Astrocyte of the cerebellum (primary cell): ENCODE measurements around the gene IGHMBP2.
"Not testable (repeated sequence)": the region's sequence is repeated elsewhere in the genome, so short reads cannot be mapped to it uniquely, and the experiment has no call there.

Experiments
- DNase-seq: peaks from one replicate; pipeline ENCODE4 v3.0.0-alpha.2; 2011; ENCODE audit warnings: low read depth
- H3K4me3 ChIP-seq: 2 replicates; pipeline ENCODE4 v1.5.1; 2011; ENCODE audit warnings: mild to moderate bottlenecking, low read depth, low read length, moderate library complexity
- in situ Hi-C: cut with HindIII; loops from 2 replicates; pipeline ENCODE4 v1.10.0; 2017; ENCODE audit warnings: low sequenced_read_pairs
- TF ChIP-seq, protein P1 (sequence below): IDR thresholded peaks from 2 replicates; pipeline ENCODE4 v1.5.1; 2012; ENCODE audit warnings: low read length, low read depth, moderate library complexity, mild to moderate bottlenecking; ENCODE audit errors: missing control alignments

The IGHMBP2 gene

GRCh38 chr11:68872216-68873003, 31.3 kb upstream of the IGHMBP2 start:
- TF ChIP-seq, protein P1, sequence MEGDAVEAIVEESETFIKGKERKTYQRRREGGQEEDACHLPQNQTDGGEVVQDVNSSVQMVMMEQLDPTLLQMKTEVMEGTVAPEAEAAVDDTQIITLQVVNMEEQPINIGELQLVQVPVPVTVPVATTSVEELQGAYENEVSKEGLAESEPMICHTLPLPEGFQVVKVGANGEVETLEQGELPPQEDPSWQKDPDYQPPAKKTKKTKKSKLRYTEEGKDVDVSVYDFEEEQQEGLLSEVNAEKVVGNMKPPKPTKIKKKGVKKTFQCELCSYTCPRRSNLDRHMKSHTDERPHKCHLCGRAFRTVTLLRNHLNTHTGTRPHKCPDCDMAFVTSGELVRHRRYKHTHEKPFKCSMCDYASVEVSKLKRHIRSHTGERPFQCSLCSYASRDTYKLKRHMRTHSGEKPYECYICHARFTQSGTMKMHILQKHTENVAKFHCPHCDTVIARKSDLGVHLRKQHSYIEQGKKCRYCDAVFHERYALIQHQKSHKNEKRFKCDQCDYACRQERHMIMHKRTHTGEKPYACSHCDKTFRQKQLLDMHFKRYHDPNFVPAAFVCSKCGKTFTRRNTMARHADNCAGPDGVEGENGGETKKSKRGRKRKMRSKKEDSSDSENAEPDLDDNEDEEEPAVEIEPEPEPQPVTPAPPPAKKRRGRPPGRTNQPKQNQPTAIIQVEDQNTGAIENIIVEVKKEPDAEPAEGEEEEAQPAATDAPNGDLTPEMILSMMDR = no peak
- in situ Hi-C loops = no loop called here

DNA sequence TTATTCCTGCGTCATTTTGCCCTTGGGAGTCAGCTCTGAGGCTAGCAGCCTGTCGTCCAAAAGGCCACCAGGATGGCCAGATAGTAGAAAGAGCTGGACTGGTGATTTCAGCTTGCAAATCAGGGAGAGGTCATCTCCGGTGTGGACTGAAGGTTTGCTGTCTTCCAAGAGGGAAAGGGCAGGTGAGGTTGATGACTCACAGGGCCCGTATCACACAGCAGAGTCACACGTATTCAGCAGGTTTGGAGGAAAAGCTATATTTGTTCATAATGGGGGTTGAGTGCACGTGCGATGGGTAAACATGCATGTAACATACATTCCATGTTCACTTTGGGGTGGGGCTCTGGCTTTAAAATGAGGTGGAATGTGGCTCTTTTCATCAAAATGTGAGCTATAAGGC, 25.7 kb upstream of the IGHMBP2 start:
- no peak overlapping the region for H3K4me3 ChIP-seq
- in situ Hi-C loops = no loop called here
- DNase-seq = no peak
- TF ChIP-seq, protein P1 = no peak

More at GRCh38 chr11:68872216-68873003, 31.3 kb upstream of the IGHMBP2 start:
- no peak overlapping the region for H3K4me3 ChIP-seq
- DNase-seq = no peak

GRCh38 chr11:68880851-68881250, 22.8 kb upstream of the IGHMBP2 start:
- in situ Hi-C loops = no loop called here
- TF ChIP-seq, protein P1 = no peak
- H3K4me3 ChIP-seq = no peak overlapping the region
- DNase-seq = no peak

- TF ChIP-seq, protein P1 = no peak
Measured at GRCh38 chr11:68881320-68881719, 22.4 kb upstream of the IGHMBP2 start.

DNA sequence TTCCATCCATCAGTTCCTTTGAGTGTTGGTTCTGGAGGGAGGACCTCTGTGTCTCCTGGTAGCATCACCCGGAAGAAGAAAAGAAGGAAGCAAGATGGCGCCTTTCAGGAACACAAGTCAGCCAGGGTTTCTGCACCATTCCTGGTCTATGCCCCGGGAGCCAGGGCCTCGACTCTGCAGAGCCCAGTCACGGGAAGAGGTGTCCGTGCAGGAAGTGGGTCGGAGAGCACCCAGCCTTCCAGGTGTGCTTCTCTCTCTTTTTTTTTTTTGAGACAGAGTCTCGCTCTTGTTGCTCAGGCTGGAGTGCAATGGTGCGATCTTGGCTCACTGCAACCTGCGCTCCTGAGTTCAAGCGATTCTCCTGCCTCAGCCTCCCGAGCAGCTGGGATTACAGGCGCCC, 21.3 kb upstream of the IGHMBP2 start:
- no peak for DNase-seq
- no peak overlapping the region for H3K4me3 ChIP-seq
- in situ Hi-C loops = no loop called here
- TF ChIP-seq, protein P1 = no peak

More at GRCh38 chr11:68881320-68881719, 22.4 kb upstream of the IGHMBP2 start:
- in situ Hi-C loops = no loop called here
- no peak for DNase-seq
- no peak overlapping the region for H3K4me3 ChIP-seq

- in situ Hi-C loops, DNase-seq, H3K4me3 ChIP-seq: not testable (repeated sequence)
Measured at GRCh38 chr11:68884827-68885226, 18.9 kb upstream of the IGHMBP2 start.

- in situ Hi-C loops = no loop called here
- no peak overlapping the region for H3K4me3 ChIP-seq
- TF ChIP-seq, protein P1 = peak; percentile 66
- DNase-seq = peak; percentile 26
Measured at GRCh38 chr11:68889948-68890446, 13.7 kb upstream of the IGHMBP2 start.
